ENCODE data around the gene NME9. TPM values are rescaled to one million over a fixed set of nuclear protein-coding genes. Genes with fewer than 3 reads are reported as not detected.

Gene NME9
- polyA plus RNA-seq, 2 of the 4 experiments (the other 2 are of a cell fraction) = 0.05 TPM; not detected in 1

DNA sequence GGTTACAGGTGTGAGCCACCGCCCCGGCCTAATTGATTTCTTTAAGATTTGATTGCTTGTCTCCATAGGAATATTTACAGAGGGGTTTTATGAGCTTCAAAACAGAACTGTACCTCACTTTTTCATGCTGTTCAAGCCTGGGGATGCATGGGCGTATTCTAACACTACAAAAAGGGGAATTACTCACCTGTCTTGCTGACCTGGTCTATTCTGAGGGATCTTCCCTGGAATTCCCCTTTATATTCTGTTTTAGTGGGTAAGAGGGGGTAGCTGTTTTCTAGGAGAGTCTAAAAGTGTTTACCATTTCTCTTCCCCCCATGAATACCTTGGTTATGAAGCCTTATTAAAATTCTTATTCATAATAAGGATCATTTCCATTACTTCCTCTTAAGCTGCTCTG is 48.1 kb downstream of the NME9 start:
- FAIRE-seq = no peak
- POLR2A ChIA-PET = no interaction called here
- CTCF ChIA-PET = interaction anchor here (0.7 to 1.0 kb wide), 2 partner anchors 10 to 163 kb away, joined by 3 read pairs; no protein-coding TSS in a partner anchor
- DNase-seq (ENCODE audit: low read depth in 1 of 2, low spot score in 1 of 2) = no peak
- H3K27ac ChIP-seq = no peak overlapping the region
- H3K4me1 ChIP-seq = no peaks in the 10 kb centered on the region
- H3K4me2 ChIP-seq = no peak overlapping the region
- H3K9me3 ChIP-seq = no peaks in the 10 kb centered on the region
- no peak for ATAC-seq
- no peak overlapping the region for H3K4me3 ChIP-seq
- no peak for TF ChIP-seq TFCP2L1 (CRISPR knock-in tag; IDR thresholded peaks at IDR 0.05)
- no peak for TF ChIP-seq FOXS1 (CRISPR knock-in tag; IDR thresholded peaks at IDR 0.05)
- no peak for TF ChIP-seq MAZ (IDR thresholded peaks at IDR 0.05; ENCODE audit: borderline replicate concordance, low read depth, low read length)
- no peak for TF ChIP-seq ZSCAN20 (CRISPR knock-in tag; IDR thresholded peaks at IDR 0.05)
- no peak for TF ChIP-seq POLR2A (IDR thresholded peaks at IDR 0.05; ENCODE audit: low read length)
- TF ChIP-seq TP53 (CRISPR knock-in tag; IDR thresholded peaks at IDR 0.05) = no peak
- TF ChIP-seq, protein P1, sequence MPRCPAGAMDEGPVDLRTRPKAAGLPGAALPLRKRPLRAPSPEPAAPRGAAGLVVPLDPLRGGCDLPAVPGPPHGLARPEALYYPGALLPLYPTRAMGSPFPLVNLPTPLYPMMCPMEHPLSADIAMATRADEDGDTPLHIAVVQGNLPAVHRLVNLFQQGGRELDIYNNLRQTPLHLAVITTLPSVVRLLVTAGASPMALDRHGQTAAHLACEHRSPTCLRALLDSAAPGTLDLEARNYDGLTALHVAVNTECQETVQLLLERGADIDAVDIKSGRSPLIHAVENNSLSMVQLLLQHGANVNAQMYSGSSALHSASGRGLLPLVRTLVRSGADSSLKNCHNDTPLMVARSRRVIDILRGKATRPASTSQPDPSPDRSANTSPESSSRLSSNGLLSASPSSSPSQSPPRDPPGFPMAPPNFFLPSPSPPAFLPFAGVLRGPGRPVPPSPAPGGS (IDR thresholded peaks at IDR 0.05) = no peak
- TF ChIP-seq MYC (IDR thresholded peaks at IDR 0.05; ENCODE audit: borderline replicate concordance, low read length) = no peak
- TF ChIP-seq ZNF302 (CRISPR knock-in tag; IDR thresholded peaks at IDR 0.05) = no peak
- no peak for TF ChIP-seq MAFK (IDR thresholded peaks at IDR 0.05; ENCODE audit: partially characterized antibody)
- no peak for TF ChIP-seq RFX5 (IDR thresholded peaks at IDR 0.05)
- 98% methylated on average over 3 of the region's 3 CpGs for WGBS (ENCODE audit: missing lambda C conversion rate)

DNA sequence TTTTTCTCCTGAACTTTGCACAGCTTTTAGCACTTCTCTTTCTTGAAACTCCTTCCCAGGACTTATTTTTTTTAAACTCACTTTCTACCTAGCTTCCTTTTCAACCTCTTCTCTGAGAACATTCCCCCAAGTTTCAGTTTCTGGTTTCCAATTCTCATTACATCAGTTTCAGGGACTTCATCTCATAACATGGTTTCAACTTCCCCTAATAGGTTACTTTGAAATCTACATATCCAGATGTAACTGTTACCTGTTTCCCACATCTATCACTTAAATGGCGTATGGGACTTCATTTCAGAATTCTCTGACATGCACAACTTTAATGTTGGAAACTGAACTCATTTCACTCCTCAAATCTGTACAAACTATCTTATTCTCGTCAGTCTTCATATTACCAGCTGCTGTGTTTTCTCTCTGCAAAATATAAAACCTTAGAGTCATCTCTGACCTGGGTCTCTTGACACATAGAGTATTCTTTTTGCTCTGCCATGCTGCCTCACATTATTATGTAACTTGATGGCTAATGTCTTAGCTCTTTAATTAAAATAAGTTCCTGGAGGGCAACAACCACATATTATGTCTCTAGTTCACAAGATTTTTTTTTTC is 58.4 kb downstream of the NME9 start:
- POLR2A ChIA-PET = no interaction called here
- ATAC-seq = no peak
- FAIRE-seq = no peak
- no peak for DNase-seq (ENCODE audit: low read depth in 1 of 2, low spot score in 1 of 2)
- Histone ChIP-seq H3K4me3 (no peak overlapping the region), H3K4me1 (no peaks in the 10 kb centered on the region), H3K9me3 (no peaks in the 10 kb centered on the region), H3K27ac (no peak overlapping the region), H3K4me2 (no peak overlapping the region)
- CTCF ChIA-PET = interaction anchor here (1.1 to 1.6 kb wide), 3 partner anchors 10 to 12 kb away, joined by 3 to 4 read pairs (median 3); no protein-coding TSS in a partner anchor
- no peak for TF ChIP-seq HDAC2 (IDR thresholded peaks at IDR 0.05)
- TF ChIP-seq NFE2L2 (conservative IDR thresholded peaks at IDR 0.05; ENCODE audit: low read length) = no peak
- TF ChIP-seq RCOR1 (IDR thresholded peaks at IDR 0.05; ENCODE audit: low read depth, low read length) = no peak
- TF ChIP-seq NPAS2 (CRISPR knock-in tag; IDR thresholded peaks at IDR 0.05; ENCODE audit: borderline replicate concordance) = no peak
- no peak for TF ChIP-seq ZNF302 (CRISPR knock-in tag; IDR thresholded peaks at IDR 0.05)
- TF ChIP-seq, protein P2, sequence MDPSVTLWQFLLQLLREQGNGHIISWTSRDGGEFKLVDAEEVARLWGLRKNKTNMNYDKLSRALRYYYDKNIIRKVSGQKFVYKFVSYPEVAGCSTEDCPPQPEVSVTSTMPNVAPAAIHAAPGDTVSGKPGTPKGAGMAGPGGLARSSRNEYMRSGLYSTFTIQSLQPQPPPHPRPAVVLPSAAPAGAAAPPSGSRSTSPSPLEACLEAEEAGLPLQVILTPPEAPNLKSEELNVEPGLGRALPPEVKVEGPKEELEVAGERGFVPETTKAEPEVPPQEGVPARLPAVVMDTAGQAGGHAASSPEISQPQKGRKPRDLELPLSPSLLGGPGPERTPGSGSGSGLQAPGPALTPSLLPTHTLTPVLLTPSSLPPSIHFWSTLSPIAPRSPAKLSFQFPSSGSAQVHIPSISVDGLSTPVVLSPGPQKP (IDR thresholded peaks at IDR 0.05; ENCODE audit: low read depth, low read length) = no peak
- no peak for TF ChIP-seq HOXB5 (CRISPR knock-in tag; IDR thresholded peaks at IDR 0.05)
- no peak for TF ChIP-seq KDM1A (IDR thresholded peaks at IDR 0.05; ENCODE audit: low read depth)
- TF ChIP-seq EHF (CRISPR knock-in tag; IDR thresholded peaks at IDR 0.05) = no peak
- TF ChIP-seq, protein P3, sequence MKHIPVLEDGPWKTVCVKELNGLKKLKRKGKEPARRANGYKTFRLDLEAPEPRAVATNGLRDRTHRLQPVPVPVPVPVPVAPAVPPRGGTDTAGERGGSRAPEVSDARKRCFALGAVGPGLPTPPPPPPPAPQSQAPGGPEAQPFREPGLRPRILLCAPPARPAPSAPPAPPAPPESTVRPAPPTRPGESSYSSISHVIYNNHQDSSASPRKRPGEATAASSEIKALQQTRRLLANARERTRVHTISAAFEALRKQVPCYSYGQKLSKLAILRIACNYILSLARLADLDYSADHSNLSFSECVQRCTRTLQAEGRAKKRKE (CRISPR knock-in tag; IDR thresholded peaks at IDR 0.05; ENCODE audit: low read depth) = no peak
- TF ChIP-seq, protein P4, sequence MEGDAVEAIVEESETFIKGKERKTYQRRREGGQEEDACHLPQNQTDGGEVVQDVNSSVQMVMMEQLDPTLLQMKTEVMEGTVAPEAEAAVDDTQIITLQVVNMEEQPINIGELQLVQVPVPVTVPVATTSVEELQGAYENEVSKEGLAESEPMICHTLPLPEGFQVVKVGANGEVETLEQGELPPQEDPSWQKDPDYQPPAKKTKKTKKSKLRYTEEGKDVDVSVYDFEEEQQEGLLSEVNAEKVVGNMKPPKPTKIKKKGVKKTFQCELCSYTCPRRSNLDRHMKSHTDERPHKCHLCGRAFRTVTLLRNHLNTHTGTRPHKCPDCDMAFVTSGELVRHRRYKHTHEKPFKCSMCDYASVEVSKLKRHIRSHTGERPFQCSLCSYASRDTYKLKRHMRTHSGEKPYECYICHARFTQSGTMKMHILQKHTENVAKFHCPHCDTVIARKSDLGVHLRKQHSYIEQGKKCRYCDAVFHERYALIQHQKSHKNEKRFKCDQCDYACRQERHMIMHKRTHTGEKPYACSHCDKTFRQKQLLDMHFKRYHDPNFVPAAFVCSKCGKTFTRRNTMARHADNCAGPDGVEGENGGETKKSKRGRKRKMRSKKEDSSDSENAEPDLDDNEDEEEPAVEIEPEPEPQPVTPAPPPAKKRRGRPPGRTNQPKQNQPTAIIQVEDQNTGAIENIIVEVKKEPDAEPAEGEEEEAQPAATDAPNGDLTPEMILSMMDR (IDR thresholded peaks at IDR 0.05) = no peak
- no peak for TF ChIP-seq GATA3 (IDR thresholded peaks at IDR 0.05; ENCODE audit: borderline replicate concordance)
- no peak for TF ChIP-seq SMC3 (IDR thresholded peaks at IDR 0.05)
- no peak for TF ChIP-seq CHD2 (IDR thresholded peaks at IDR 0.05; ENCODE audit: low read length, partially characterized antibody)
- no peak for TF ChIP-seq FOSB (CRISPR knock-in tag; IDR thresholded peaks at IDR 0.05)
- TF ChIP-seq POLR2A (IDR thresholded peaks at IDR 0.05; ENCODE audit: low read length) = no peak
- no peak for TF ChIP-seq HEYL (CRISPR knock-in tag; IDR thresholded peaks at IDR 0.05)
- 98% methylated on average over 2 of the region's 2 CpGs for WGBS (ENCODE audit: missing lambda C conversion rate)

Data from A549 (cell line).